ENCODE measurements around the gene ROBO1. TPM values are rescaled to one million over a fixed set of nuclear protein-coding genes. Genes with fewer than 3 reads are reported as not detected.

ROBO1 gene
- total RNA-seq, 1 donor from 2014 or later, result 182 TPM

DNA sequence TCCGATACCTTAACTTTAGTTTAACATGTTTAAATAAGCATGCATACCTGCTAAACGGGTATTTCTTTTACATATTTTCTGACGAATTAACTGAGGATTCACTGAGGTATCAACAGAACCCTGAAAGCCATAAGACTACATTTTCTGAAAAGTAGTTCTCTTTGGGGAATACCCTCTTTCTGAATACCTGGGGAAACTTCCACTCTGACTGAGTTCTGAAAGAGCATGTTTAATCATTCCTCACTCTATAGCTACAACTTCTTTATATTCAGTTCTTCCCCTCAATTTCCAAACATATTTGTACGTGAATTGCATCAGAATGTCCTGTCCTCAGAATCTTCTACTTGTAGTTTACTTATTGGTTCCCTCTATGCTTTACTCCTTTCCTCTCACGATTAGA, 403.0 kb downstream of the ROBO1 start:
- Mint-ChIP-seq H3K9me3 (no peaks in the 10 kb centered on the region), H3K27ac (no peak overlapping the region), H3K36me3 (peaks cover 3% of the 10 kb centered on the region), H3K27me3 (peaks cover 5% of the 10 kb centered on the region), H3K4me1 (ENCODE audit: unreplicated experiment) (peaks cover 29% of the 10 kb centered on the region), H3K4me3 (no peak overlapping the region)
- TF ChIP-seq, protein P1, sequence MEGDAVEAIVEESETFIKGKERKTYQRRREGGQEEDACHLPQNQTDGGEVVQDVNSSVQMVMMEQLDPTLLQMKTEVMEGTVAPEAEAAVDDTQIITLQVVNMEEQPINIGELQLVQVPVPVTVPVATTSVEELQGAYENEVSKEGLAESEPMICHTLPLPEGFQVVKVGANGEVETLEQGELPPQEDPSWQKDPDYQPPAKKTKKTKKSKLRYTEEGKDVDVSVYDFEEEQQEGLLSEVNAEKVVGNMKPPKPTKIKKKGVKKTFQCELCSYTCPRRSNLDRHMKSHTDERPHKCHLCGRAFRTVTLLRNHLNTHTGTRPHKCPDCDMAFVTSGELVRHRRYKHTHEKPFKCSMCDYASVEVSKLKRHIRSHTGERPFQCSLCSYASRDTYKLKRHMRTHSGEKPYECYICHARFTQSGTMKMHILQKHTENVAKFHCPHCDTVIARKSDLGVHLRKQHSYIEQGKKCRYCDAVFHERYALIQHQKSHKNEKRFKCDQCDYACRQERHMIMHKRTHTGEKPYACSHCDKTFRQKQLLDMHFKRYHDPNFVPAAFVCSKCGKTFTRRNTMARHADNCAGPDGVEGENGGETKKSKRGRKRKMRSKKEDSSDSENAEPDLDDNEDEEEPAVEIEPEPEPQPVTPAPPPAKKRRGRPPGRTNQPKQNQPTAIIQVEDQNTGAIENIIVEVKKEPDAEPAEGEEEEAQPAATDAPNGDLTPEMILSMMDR (conservative IDR thresholded peaks at IDR 0.05), result no peak
- no peak for DNase-seq (ENCODE audit: extremely low spot score, unreplicated experiment)

DNA sequence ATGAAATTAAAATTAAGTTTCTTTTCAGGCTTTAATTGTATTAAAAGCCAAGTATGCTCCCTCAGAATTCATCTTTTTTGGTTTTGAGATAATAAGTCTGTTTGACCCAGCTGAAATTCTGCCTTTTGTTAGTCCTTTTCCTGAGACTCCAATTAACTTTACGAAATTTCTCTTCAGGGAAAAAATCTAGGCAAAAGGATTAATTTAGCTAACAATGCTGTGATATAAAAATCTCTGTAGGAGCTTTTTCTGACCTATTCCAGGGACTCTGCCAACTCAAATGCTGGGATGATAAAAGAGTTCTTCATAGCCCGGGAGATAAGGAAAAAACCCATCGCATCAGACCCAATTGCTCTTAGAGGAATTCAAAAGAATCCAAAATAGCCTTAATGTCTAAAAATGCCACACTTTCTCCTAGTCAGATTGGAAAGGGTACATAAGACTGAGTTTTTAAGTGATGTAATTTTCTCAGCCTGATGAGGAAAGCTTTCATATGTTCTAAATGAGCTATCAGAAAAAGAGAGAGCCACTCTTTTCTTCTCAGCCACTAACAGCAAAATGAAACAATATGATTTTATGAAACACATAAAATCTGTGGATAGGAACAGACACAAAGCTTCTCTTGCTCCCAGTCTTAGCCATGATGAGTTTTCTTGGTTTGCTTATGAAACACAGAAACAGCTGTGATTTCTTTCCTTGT, 405.1 kb downstream of the ROBO1 start:
- Mint-ChIP-seq H3K27me3 (peaks cover 5% of the 10 kb centered on the region), H3K36me3 (peaks cover 3% of the 10 kb centered on the region), H3K4me1 (ENCODE audit: unreplicated experiment) (peaks cover 22% of the 10 kb centered on the region), H3K4me3 (no peak overlapping the region), H3K9me3 (no peaks in the 10 kb centered on the region), H3K27ac (no peak overlapping the region)
- TF ChIP-seq, protein P1 (conservative IDR thresholded peaks at IDR 0.05), result no peak
- no peak for DNase-seq (ENCODE audit: extremely low spot score, unreplicated experiment)

DNA sequence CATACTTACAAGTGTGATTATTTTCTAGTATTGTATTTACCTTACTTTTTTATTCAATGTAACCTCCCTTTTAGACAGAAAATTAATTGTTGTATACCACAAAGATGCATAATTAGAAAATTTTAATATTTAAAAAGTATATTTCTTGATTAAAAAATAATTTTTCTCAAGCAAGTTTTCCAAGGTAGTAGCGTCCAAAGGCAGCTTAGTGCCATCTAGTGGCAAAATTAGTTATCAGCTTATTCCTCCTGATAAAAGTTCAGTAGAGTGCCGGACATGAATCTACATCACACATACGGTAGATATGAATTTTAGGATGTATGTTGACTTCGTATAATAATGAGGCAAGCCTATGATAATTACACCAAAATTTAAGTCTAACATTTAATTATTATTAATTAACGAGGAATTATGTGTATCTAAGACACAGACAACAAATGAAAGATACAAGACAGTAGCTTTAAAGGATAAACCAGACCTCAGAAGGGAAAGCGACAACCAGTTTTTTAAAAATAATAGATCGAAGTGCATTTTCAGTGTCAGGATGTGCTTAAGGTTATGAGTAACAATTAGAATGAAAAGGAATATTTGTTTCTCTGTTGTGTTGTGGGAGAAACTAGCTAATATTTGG, 405.9 kb downstream of the ROBO1 start:
- Mint-ChIP-seq H3K27ac (no peak overlapping the region), H3K4me1 (ENCODE audit: unreplicated experiment) (peaks cover 22% of the 10 kb centered on the region), H3K9me3 (no peaks in the 10 kb centered on the region), H3K27me3 (peaks cover 5% of the 10 kb centered on the region), H3K36me3 (peaks cover 3% of the 10 kb centered on the region), H3K4me3 (no peak overlapping the region)
- TF ChIP-seq, protein P1 (conservative IDR thresholded peaks at IDR 0.05), result peak; percentile 95
- DNase-seq (ENCODE audit: extremely low spot score, unreplicated experiment), result no peak

DNA sequence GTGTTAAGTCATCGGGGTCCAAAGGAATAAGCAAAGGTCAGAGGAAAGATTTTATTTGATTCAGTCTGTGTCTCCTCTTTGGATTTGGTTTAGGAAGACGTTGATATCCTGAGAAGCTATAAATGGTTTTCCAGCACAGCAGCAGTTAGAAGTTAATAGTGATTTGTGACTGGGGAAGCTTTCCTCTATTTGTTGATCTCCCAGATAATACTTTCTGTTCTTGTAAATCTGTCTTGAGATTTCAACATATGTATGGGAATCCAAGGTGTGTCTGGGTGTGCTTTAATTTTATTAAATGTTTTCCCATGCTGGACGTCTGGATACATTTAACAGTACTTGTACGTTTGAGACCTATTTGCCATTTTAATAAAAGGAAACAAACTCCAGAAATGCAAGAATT, 409.5 kb downstream of the ROBO1 start:
- H3K27me3 Mint-ChIP-seq, result peaks cover 5% of the 10 kb centered on the region
- TF ChIP-seq, protein P1 (conservative IDR thresholded peaks at IDR 0.05), result no peak
- peaks cover 27% of the 10 kb centered on the region for H3K4me1 Mint-ChIP-seq (ENCODE audit: unreplicated experiment)
- DNase-seq (ENCODE audit: extremely low spot score, unreplicated experiment), result no peak
- H3K36me3 Mint-ChIP-seq, result no peaks in the 10 kb centered on the region
- no peak overlapping the region for H3K4me3 Mint-ChIP-seq
- H3K27ac Mint-ChIP-seq, result no peak overlapping the region
- peaks cover 4% of the 10 kb centered on the region for H3K9me3 Mint-ChIP-seq

DNA sequence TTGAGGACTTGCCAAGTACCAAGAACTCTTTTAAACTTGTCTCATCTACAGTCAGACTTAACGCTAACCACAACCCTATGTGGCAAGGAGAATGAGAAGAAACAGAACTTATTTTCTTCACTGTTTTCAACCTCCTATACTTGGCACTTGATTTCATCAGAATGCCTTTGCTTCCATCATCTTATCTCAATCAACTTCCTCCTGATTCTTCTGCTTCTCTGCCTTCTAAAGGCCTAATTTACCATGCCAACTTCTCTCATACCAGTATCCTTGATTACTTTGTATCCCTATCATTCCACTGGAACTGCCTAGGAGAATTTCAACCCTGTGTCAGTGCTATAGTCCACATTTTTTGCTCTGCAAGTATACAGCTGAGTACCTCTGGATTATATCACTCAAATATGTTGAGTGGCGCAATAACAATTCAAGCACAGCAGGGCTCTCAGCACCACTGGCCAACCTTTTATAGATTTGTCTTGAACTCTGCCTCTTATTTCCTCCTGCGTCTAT, 413.6 kb downstream of the ROBO1 start:
- TF ChIP-seq, protein P1 (conservative IDR thresholded peaks at IDR 0.05), result no peak
- Mint-ChIP-seq H3K4me3 (no peak overlapping the region), H3K36me3 (no peaks in the 10 kb centered on the region), H3K27ac (no peak overlapping the region), H3K9me3 (peaks cover 4% of the 10 kb centered on the region), H3K4me1 (ENCODE audit: unreplicated experiment) (peaks cover 24% of the 10 kb centered on the region), H3K27me3 (no peaks in the 10 kb centered on the region)
- no peak for DNase-seq (ENCODE audit: extremely low spot score, unreplicated experiment)
